DMS153 (cell line): ENCODE results near the gene FZR1.

Experiments
- DNase-seq: peaks from one replicate; lab custom pipeline; 2025; lab: John Stamatoyannopoulos, UW

The FZR1 gene

DNA sequence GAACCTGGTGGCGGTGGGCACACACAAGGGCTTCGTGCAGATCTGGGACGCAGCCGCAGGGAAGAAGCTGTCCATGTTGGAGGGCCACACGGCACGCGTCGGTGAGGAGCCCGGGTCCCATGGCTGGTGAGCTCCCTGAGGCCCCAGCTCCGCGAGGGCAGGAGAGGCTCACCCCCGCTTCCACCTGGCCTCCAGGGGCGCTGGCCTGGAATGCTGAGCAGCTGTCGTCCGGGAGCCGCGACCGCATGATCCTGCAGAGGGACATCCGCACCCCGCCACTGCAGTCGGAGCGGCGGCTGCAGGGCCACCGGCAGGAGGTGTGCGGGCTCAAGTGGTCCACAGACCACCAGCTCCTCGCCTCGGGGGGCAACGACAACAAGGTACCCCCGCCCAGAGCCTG is 25.6 kb downstream of the FZR1 start:
- no peak for DNase-seq

DNA sequence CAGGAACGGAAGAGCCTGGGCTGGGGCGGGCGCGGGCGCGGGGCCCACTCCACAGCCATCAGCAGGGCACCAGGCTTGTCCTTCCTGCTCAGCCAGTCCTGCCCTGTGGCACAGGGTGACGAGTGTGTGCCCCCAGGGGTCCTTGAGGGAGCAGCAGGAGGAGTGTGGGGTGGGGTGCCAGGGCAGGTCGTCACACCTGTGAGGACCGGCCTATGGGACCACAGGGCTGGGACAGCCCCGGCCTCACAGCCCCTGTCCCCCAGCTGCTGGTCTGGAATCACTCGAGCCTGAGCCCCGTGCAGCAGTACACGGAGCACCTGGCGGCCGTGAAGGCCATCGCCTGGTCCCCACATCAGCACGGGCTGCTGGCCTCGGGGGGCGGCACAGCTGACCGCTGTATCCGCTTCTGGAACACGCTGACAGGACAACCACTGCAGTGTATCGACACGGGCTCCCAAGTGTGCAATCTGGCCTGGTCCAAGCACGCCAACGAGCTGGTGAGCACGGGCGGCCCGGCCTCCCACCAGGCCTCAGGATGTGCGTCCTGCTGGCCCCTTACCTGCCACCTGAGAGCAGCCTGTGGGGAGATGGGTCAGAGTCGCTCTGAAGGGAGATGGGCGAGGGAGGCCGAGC is 26.2 kb downstream of the FZR1 start:
- no peak for DNase-seq

DNA sequence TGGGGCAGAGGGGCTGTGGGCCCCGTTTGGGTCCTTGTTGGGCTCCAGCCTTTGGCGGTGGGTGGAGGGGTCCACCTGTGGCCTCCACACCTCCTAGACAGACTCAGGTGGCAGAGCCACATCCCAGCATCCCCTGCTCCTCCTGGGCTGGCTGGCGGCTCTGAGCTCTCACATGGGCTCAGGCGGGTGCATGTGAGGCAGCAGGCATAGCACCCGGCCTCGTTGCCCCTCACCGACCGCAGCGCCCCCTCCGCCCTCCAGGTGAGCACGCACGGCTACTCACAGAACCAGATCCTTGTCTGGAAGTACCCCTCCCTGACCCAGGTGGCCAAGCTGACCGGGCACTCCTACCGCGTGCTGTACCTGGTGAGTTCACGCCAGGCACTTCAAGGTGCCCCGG is 26.9 kb downstream of the FZR1 start:
- no peak for DNase-seq

GRCh38 chr19:3533563-3534216 is 27.6 kb downstream of the FZR1 start:
- no peak for DNase-seq

GRCh38 chr19:3534375-3535234 is 28.5 kb downstream of the FZR1 start:
- no peak for DNase-seq

DNA sequence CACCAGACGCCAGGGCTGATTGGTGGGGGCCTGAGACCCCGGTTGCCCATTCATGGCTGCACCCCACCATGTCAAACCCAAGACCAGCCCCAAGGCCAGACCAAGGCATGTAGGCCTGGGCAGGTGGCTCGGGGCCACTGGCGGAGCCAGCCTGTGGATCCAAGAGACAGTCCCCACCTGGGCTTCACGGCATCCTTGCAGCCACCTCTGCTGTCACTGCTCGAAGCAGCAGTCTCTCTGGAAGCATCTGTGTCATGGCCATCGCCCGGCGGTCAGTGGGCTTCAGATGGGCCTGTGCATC is 29.1 kb downstream of the FZR1 start:
- DNase-seq: no peak

GRCh38 chr19:3535563-3535965 is 29.5 kb downstream of the FZR1 start:
- no peak for DNase-seq

DNA sequence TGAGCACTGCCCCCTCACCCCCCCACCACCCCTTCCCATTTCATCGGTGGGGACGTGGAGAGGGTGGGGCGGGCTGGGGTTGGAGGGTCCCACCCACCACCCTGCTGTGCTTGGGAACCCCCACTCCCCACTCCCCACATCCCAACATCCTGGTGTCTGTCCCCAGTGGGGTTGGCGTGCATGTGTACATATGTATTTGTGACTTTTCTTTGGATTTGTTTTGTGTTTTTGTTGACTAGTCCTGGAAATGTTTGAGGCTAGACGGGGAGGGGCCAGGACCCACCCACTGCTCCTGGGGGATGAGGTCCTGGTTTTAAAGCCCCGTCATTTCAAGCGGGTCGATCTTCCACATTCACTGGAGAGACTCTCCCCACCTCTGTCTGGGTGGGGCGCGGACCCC is 29.9 kb downstream of the FZR1 start:
- no peak for DNase-seq

DNA sequence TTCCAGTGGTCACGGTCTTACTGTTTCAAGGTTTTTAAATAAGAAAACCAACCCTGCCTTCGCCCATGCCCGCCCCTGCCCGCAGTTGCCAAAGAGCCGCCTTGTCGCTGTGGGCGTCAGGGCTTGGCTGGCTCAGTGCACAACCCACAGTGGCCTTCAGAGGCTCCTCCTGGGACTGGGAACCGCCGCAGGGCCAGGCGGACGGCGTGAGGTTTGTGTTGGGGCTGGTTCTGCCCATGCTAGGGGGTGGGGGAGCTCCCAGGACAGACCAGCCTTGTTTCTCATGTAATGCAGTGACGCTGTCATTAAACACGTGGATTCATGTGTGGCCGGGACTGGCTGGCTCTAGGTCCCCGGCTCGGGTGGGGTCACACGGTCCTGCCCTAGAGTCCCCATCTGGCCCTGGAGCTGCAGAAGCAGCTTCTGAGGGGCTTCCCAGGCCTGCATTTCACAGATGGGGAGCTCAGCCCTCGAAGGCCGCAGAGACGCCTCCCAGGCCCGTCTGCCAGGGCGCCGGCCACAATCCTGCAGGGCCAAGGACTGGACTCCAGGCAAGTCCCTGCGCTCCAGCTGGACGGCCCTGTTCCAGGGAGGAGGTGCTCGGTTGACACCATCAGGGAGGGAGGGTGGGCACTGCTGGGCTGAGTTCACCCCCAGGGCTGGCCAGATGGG is 30.5 kb downstream of the FZR1 start:
- no peak for DNase-seq

GRCh38 chr19:3537101-3537437 is 31.0 kb downstream of the FZR1 start:
- DNase-seq: no peak

- DNase-seq: no peak
Observed at GRCh38 chr19:3537438-3538240, 31.5 kb downstream of the FZR1 start.

DNA sequence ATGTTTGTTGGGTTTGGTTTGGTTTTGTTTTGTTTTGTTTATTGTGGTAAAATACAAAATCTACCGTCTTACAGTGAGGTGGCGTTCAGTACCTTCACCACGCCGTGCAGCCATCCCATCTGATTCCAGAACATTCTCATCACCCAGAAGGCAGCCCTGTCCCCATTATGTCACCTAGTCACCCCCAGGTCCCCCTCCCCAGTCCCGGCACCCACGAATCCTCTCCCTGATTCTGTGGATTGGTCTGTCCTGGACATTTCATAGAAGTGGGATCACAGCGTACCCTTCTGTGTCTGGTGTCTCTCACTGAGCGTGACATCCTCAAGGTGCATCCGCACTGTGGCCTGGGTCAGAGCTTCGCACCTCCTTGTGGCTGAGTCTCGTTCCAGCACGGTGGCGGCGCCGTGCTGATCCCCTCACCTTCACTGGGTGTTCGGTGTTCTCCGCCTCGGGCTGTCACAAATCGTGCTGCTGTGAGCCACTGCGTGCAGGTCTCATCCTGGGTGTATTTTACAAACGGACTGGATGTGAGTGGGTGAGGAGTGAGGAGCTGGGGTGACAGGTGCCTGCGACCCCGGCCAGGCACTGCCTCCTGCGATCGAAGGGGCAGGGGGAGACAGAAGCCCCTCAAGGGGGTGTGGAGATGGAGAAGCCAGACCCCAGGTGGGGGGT is 32.3 kb downstream of the FZR1 start:
- DNase-seq: no peak

GRCh38 chr19:3538965-3539755 is 33.0 kb downstream of the FZR1 start, which contains the start of gene TEKTIP1:
TEKTIP1 (plus strand) TSS chr19:3539174; CDS start chr19:3539178, 4 bp downstream.
- DNase-seq: no peak

DNA sequence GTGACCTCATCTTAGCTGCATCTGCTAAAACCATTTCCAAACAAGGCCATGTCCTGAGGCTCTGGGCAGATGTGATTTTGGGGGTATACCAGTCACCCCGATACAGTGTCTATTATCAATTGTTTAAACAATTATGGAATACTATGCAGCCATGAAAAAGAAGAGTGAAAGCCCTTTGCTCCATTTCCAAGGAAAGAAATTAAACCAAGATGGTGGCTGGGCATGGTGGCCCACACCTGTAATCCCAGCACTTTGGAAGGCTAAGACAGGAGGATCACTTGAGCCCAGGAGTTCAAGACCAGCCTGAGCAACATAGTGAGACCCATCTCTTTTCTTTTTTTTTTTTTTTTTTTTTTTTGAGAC is 33.6 kb downstream of the FZR1 start:
- no peak for DNase-seq

GRCh38 chr19:3543150-3544057 is 37.3 kb downstream of the FZR1 start:
- DNase-seq: no peak

GRCh38 chr19:3544058-3544376 is 37.9 kb downstream of the FZR1 start:
- no peak for DNase-seq

- DNase-seq: no peak
Observed at GRCh38 chr19:3544742-3545668, 38.9 kb downstream of the FZR1 start.

- DNase-seq: no peak
Observed at GRCh38 chr19:3545669-3546034, 39.5 kb downstream of the FZR1 start.

GRCh38 chr19:3546119-3546518 is 40.0 kb downstream of the FZR1 start:
- no peak for DNase-seq
